Neural progenitor cell (in vitro differentiated cells): ENCODE results near the gene NOP14.

Experiments
- CTCF ChIP-seq: fragments of 200-600 bp; sonication (generic); IDR thresholded peaks from 2 replicates; pipeline ENCODE4 v1.5.1; 2017; ENCODE audit warnings: antibody characterized with exemption, mild to moderate bottlenecking
- EZH2phosphoT487 ChIP-seq: fragments of 200-600 bp; sonication (generic); IDR thresholded peaks from 2 replicates; pipeline ENCODE4 v1.6.1; 2017; ENCODE audit warnings: antibody characterized with exemption

- no peak for TF ChIP-seq CTCF
- no peak for TF ChIP-seq EZH2phosphoT487
These were observed 62.0 kb downstream of the NOP14 start for GRCh38 chr4:2901186-2901585.
